ENCODE measurements around the gene PTPRN2.

PTPRN2 gene

DNA sequence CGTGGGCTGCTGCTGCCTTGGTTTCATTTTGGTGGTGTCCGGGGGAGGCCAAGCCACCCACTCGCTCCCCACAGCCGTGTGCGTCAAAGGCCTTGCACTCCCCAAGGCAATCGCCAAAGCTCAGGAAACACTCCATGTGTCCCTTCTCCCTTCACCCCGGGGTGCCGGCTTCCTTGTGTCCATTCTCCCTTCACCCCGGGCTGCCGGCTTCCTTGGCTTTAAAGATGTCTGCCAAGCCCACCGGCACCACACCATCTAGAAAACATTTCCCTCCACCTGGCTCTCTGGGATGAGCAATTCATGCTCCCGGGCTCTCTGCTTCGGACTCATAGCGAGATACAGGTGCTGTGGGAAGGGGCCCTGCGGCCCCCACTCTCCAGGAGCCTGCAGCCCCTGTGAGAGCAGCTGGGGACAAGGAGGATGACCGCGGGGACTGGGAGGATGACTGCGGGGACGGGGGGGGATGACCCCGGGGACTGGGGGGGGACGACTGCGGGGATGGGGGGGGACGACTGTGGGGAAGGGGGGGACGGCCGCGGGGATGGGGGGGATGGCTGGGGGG is 928.7 kb downstream of the PTPRN2 start:
- ChIA-PET CTCF (no interaction called here), POLR2A (no interaction called here)
- no peak for DNase-seq (ENCODE audit: low read depth, low spot score)
- TF ChIP-seq CTCF (IDR thresholded peaks at IDR 0.05; ENCODE audit: insufficient read depth, low read length, missing control alignments) = no peak
- H3K4me3 ChIP-seq (ENCODE audit: low read depth, low read length) = no peak overlapping the region

DNA sequence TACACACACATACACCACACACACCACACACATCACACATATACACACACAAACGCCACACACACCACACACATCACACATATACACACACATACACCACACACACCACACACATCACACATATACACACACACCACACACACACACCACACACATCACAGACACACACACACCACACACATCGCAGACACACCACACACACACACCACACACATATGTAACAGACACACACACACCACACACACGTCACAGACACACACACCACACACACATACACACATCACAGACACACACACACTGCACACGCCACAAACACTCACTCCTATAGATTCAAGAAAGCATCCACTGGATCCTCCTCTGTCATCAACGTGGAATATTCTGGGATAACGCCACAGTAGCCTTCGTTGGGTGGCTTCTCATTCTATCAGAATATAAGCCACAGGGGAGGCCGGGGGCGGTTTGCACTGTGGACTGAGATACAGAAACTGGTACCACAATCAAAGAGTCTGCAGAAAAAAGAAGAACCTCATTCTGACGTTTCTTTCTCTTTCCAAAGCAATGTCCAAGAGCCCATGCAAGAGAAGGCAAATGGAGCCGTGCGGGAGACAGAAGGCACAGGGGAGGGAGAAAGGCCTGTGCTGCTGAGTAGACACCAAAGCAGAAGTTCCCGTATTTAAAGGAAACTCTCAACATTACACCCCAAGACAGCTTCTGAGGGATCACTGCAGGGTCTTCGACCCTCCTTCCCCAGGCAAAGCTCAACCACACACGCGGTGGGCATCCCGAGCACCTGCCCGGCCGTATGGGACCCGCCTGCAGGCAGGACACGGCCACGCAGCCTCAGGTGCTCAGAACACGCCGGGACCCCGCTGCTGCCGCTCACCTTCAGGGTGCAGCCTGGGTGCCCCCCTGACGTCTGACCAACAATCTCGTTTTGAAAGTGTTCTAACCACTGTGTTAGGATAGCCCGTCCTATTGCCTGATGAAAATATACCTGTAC is 929.6 kb downstream of the PTPRN2 start:
- DNase-seq (ENCODE audit: low read depth, low spot score) = no peak
- ChIA-PET CTCF (no interaction called here), POLR2A (no interaction called here)
- H3K4me3 ChIP-seq (ENCODE audit: low read depth, low read length) = no peak overlapping the region
- no peak for TF ChIP-seq CTCF (IDR thresholded peaks at IDR 0.05; ENCODE audit: insufficient read depth, low read length, missing control alignments)

DNA sequence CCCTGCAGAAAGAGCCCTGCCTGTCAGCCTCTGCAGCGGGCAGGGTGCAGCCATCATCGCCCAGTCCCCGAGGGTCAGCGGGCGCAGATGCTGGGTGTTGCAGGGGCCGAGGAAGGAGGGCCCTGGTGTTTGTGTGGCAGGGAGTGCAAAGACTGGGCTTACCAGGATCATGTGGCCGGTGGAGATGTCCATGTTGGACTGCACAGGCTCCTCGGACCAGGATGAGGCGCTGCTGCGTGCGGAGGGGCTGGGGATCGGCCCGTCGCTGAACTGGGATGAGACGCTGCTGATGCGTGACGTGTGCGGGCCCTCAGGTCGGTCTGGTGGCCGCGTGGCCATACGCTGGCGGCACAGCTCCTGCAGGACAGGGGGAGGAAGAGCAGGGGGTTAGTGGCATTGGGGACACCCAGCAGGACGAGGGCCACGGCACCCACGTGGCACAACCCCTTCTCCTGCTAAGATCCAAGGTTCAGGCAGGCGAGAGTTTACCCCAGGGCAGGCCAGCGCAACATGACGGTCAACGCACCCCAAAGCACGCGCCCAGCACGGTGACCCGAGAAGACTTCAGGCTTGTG is 931.3 kb downstream of the PTPRN2 start:
- DNase-seq (ENCODE audit: low read depth, low spot score) = no peak
- ChIA-PET POLR2A (no interaction called here), CTCF (no interaction called here)
- no peak overlapping the region for H3K4me3 ChIP-seq (ENCODE audit: low read depth, low read length)
- TF ChIP-seq CTCF (IDR thresholded peaks at IDR 0.05; ENCODE audit: insufficient read depth, low read length, missing control alignments) = no peak

DNA sequence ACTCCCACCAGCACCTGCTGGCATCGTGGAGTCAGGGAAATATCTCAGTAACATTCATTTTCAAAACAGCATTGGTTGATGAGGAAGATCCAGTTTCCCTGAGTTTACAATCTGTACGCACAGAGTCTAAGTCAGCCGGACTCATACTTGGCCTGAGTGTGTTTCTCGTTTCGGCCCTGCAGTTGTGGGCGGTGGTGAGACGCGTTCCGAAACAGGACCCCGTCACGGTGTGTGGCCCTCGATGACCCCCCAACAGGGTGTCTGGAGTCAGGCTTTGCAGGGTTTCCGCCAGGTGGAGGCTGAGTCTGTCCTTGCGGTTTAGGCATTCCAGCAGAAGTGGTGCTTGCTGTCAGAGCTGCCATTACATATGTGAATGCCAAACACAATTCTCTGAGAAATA is 933.3 kb downstream of the PTPRN2 start:
- no peak for TF ChIP-seq CTCF (IDR thresholded peaks at IDR 0.05; ENCODE audit: insufficient read depth, low read length, missing control alignments)
- no peak for DNase-seq (ENCODE audit: low read depth, low spot score)
- H3K4me3 ChIP-seq (ENCODE audit: low read depth, low read length) = no peak overlapping the region
- CTCF ChIA-PET = no interaction called here
- POLR2A ChIA-PET = no interaction called here

DNA sequence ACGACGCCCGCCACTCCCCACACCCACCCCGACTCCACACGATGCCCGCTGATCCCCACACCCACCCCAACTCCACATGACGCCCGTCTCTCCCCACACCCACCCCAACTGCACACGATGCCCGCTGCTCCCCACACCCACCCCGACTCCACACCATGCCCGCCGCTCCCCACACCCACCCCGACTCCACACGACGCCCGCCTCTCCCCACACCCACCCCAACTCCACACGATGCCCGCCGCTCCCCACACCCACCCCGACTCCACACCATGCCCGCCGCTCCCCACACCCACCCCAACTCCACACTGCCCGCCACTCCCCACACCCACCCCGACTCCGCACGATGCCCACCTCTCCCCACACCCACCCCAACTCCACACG is 933.8 kb downstream of the PTPRN2 start:
- DNase-seq (ENCODE audit: low read depth, low spot score) = no peak

More for the DNA sequence above, 933.8 kb downstream of the PTPRN2 start:
- TF ChIP-seq CTCF (IDR thresholded peaks at IDR 0.05; ENCODE audit: insufficient read depth, low read length, missing control alignments) = no peak
- ChIA-PET CTCF (no interaction called here), POLR2A (no interaction called here)
- no peak overlapping the region for H3K4me3 ChIP-seq (ENCODE audit: low read depth, low read length)

Data from AG04449 (cell line).